Hindlimb muscle (tissue), 1 donor: ENCODE data around the gene COX7A2. TPM values are rescaled to one million over a fixed set of nuclear protein-coding genes. Genes with fewer than 3 reads are reported as not detected.

Experiments
- DNase-seq: peaks from one replicate; pipeline ENCODE4 v3.0.0-alpha.2; 2013
- polyA plus RNA-seq: library from polyadenylated mRNA; unstranded; fragments of 120-200 nt; gene quantifications from one replicate; pipeline ENCODE4 v1.2.1, GENCODE V29; 2013; ENCODE audit not compliant: insufficient read length

COX7A2 gene
- polyA plus RNA-seq, 1 donor, result 188 TPM

DNA sequence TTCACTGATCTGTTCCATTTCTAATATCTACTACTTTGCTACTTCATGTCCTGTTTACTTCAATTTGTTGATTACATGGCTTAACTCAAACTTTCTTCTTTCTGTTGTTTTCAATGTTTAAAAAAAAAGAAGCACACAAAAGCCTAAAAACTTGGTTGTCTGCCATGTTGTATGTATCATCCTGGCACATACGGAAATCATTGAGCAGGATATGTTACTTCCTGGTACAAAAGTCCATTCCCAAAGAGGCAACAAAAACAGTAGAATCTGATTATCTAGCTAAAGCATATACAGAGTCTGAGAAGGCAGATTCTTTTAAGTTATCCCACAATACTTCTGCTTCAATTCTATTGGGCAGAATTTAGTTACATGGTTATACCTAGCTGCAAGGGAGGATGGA is 23.2 kb downstream of the COX7A2 start:
- no peak for DNase-seq

DNA sequence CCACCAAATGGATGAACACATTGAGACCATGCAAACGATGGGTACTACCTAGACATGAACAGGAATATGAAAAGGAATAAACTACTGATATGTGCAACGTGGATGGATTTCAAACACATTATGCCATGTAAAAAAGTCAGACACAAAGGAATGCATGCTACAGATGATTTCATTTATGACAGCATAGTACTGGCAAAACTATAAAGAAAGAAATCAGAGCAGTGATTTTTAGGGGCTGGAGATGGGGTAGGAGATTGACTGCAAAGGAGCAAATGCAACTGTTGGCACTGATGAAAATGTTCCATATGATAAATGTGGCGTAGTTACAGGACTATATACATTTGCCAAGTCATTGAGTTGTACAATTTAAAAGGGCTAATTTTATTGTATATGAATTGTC is 24.3 kb downstream of the COX7A2 start:
- no peak for DNase-seq

DNA sequence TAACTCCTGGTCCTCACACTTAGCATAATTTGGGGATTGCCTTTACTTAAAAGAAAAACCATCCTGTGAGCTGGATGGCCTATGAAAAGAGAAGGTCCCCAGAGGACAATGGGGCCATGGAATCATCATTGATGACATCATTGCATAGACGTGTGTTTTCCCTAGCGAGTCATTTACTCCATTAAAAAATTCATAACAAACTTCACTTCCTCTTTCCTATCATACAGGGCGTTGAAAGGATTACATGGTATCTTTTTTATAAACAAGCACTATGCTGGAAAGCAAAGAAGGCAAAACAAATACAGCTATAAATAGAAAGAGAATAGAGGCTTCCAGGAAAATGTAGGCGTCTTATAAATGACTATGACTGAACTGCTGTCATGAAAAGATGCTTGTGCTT is 26.4 kb downstream of the COX7A2 start:
- no peak for DNase-seq

DNA sequence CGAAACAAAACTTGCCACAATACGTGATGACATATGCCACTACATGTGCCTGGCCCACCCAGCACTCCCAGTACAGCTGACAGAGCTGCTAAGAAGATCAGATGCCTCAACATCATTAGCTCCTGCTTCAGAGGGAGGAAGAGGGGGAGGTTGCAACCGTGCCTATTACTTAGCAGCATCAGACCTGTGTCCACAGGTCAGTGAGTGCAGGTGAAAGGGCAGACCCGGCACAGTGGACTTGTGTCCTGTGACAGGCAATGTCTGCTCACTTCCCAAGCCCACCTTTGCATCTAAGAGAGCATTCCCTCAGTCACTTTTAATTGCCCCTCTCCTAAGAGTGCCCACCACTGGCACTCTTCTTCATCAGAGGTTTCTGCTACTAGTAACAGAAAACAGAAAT is 28.3 kb downstream of the COX7A2 start:
- DNase-seq, result no peak

DNA sequence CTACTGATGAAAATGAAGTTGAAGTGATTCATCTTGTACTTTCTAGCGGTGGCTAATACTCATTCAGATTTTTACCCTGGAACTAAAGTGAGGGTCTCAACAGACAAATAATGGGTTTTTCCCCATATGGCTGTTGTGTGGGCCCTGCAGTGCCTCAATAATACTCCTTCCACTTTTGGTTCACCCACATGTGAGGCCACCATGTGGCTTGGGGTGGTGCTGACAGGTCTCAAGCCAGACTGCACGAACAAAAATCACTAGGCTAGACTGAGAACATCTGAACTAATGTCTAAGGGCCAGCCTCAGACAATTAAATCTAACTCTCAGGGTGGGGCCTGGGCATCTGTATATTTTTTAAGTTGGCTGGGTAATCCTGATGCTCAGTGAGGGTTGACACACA is 29.9 kb downstream of the COX7A2 start:
- DNase-seq, result no peak

DNA sequence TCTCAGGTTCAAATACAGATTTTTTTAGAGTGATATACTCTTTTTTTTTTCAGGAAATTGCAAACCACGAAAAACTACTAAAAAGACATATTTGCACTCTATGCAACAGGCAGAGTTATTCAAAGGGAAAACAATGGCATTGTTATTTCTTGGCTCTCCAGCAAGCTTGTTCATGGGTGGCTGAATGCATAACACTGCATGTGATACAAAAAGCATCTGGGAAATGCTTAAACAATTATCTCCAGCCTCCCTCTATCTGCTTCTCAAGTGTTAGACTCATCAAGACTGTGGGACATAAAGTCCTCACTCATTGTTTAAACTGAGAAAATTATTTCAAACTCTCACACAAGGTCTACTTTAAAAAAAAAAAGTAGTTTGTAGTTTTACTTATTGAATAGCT is 30.5 kb downstream of the COX7A2 start:
- DNase-seq, result no peak

DNA sequence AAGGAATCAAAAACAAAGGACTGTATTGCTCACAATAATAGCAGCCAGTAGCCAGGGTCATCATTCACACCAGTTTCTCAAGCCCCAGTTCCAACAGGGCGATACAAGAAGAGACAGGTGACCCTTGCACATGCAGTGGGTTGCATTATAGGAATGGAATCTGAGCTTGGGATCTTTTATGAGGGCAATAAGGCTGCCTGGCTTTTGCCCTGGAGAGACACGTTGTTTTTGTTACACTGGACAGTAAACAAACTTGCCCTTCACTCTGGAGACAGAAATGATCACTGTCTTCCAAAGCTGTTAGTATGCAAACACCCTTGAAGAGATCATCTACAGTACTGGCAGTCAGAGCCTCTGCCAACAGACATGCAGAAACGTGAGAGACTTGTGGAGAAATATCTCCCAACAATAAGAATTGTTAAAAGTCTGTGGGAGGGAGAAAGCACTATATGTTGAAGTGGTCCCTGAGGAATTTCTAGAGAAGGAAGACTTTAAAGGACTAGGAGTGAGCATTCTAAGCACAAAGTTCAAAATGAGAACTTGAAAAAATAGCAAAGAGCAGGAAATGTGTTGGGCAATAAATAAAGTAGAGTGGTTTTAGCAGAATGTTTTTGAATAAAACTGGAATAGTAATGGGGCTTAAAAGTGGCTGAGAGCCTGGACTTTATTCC is 31.5 kb downstream of the COX7A2 start:
- DNase-seq, result no peak

DNA sequence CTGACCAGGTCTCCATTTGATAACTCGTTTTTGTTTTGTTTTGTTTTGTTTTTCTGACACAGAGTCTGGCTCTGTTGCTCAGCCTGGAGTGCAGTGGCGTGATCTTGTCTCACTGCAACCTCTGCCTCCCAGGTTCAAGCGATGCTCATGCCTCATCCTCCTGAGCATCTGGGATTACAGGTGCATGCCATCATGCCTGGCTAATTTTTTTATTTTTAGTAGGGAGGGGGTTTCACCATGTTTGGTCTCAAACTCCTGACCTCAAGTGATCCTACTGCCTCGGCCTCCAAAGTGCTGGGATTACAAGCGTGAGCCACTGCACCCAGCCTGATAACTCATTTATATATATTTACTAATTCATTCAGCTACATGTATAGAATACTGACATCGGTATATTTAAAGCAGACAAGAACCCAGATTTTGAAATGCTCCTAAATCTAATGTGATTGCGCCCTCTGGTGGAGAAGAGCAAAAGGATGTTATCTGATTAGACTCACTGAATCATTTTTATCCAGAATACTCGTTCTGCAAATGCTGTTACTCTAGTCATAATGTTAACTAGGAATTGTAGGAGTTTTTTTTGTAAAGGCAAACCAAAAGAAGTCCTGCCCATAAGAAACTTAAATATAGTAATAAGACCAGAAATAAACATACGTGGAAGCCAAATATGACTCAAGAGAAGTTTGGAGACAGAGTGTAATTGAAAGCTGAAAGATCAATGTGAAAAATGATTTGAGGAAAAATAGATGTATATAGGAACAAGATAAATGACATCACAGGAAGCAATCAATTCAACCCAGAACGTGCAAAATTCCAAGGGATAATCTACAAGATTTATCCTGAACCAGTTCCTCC is 32.5 kb downstream of the COX7A2 start:
- DNase-seq, result peak; percentile 75

DNA sequence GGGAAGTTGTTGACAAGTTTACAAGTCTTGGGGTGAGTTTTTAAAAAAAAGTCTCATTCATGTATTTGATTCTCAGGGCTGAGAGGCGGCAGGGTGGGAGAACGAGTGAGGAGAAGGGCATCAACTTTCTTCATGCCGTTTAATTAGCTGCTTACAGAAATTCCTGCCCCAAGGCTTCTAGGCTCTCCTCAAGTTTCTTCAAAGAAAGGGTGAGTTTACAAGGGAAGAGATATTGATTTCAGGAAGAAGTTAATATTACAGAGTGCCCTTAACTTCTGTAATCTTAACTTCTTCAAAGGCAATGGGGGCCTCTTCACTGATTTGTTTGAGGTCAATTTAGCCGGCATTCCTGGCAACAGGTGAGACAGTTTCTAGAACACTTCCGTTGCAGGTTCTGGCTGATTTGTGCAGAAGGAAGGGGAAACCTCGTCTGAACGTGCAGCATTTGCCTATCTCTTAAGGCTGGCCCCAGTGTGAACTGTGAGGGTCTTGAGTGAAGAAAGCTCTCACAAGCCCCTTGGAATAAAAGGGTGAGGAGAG is 34.3 kb downstream of the COX7A2 start:
- DNase-seq, result no peak

DNA sequence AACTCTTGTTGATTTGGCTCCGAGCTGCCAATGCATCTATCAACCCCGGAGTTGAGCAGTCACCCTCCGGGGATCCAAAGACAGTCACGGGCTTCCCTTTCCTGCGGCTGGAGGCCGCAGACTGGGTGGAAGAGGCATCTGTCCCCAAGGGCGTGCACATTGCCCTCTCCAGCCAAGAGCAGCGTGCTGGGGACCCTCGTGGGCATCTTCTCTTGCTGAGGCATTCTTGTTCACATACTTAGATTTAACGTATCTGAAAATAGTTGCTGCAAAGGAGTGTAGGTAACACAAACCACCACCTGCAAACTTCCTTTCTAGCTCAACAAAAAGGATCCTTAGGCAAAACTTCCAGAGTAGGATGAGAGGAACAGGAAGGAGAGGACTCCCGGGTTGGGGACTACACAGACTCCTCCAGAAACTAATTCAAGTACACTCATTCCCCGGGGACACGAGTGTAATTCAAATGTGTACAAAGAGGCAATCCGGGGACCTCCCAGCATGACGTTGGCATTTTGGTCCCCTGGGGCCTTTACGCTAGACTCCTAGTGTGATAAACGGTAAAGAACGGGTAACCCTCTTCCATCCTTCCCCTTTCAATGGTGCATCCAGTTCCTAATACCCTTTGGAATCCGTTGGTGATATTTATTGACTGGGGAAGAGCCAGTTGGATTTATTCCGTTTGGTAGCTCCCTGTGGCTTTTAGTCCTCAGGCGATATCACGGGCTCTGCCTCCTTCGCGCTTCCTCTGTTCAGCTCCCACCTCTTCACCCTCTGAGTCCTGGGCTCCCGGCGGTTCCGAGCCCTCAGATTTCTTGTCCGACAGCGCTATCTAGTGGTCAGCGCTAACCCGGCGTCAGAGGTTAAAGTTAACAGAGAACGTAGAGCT is 35.1 kb downstream of the COX7A2 start:
- peak; percentile 89 for DNase-seq

DNA sequence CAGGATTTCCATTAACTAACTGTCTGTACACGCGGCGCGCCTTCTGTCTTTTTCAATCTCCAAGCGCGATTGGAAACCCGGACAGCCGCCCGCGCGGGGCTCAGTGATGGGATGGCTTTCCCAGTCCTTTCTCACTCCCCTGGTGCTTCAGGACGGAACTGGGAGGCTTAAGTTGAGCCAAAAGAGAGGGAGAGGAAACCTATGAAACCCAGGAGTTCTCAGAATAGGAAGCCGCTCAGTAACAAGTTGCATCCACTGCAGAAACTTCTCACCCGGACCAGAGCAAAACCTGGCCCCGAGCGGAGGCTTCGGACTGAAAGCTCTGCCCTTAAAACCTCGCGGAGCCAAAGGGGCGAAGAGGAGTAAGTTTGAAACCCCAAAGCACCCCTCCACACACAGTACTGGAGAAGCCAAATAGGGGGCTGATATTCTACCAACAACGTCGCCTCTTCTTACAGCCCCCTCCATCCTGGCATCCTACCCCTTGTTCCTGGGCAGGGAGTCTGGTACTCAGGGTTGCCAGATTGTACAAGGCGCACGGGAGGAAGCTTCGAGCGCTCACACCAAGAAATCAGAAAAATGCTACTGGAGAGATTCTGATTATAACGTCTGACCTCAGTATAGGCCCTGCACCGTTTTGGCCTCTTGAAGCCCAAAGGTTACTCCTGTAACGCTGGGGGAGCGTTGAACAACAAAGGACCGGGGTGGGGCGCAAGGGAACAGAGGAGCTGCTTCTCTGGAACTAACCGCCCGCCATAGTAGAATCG is 36.8 kb downstream of the COX7A2 start:
- DNase-seq, result peak; percentile 59

DNA sequence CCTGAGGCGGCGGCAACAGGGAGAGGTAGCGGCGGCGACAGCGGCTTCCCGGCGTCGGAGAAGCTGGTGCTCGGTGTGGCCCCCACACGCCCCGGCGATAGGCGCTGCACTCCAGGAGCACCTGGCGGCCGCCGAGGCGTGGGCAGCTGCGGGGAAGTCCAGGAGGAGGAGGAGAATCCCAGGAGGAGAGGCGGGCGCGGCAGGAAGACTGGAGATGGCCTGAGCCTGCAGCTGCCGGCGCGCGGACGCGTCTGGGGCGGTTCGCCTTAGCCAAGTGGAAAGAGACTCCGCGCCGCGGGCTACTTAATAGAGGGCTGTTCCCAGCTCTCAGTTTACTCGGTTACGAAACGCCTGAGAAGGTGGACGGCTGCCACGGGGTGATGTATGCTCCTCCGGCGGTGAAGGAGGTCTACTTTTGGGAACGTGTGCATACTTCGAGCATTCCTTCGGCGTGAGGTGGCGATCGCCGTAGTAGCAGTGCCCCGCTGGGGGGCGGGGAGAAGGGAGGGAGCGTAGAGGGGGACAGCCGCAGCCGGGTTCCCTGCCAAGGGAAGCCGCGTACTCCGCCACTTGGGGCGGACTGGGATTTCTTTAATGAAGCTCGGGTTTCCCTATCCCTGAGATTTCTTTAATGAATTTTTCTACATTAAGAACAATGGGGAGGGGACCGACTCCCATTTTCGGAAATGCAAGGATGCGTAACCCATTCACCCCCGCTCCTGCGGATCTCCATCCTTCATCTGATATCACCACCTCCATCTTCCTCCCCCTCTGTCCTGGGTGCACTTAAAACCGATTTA is 37.6 kb downstream of the COX7A2 start, which contains the start of gene COL12A1:
TSS of gene COL12A1 (minus strand) at position 278 of the 800 bp plus-strand sequence. CDS start 3,261 bp downstream, outside the sequence.
- DNase-seq, result peak; percentile 98

DNA sequence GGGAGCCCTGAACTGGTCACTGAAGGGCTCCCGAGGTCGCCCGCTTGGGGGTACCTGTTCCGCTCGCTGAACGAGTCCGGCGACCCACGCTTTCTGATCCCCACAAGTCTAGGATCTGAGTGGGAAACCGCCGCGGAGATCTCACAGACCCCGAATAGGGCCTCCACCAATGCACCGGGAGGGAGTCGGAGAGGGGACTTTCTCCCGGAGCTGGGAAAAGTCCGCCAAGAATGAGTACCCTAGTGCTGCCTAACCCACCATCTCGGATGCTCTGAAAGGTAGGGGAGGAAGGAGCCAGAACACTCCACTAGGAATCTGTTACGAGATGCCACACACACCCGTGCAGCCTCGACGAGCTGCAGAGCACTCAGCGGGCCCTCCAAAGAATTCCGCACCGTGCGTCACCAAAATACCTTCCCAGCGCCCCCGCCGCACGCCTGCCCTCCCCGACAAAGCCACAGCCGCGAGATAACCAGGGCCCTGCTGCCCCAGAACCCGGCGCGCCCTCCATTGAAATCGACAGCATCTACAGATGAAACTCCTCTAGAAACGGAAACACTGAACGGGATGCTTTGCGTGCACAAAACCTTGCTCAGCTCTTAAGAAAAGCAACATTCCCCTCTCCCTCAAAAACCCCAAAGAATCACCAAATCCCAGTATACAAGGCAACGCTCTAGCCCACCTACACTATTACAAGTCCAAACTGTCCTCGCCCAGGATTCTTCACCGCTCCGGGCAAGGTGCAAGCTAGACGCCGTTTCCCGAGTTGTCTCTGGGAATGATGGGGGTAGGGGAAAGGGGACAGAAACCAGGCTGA is 38.4 kb downstream of the COX7A2 start:
- DNase-seq, result peak; percentile 59

DNA sequence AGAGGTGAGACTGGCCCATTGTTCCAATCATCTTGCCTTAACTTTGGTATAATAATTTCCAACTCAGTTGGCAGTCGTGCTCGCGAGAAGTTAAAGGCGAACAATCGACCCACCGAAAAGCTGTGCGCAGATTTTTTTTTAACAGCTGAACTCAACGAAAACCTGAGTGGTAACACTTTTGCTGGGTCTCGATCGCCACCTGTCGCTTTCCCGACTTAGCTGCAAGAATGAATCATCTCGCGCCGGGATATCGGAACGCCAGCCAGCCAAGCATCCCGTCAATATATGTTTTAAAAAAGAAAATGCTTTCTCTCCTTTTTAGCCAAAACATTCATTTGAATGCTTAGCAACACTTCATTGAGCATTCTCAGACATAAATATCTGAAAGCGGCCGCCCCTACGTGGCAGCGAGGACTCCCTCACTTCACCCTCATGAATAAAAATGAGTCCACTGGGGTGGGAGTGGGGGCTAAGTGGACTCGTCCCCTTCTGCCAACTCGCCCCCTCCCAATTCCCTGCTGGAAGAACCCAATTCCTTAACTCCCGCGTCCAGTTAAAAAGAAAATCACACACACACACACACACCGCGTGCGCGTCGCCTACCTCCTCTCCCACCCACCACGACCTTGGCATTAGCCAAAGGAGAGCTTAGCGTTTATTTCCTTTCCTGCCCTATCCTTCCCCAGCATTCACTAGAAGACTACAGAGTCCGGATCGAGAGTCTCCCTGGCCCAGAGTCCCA is 39.2 kb downstream of the COX7A2 start:
- DNase-seq, result peak; percentile 89

DNA sequence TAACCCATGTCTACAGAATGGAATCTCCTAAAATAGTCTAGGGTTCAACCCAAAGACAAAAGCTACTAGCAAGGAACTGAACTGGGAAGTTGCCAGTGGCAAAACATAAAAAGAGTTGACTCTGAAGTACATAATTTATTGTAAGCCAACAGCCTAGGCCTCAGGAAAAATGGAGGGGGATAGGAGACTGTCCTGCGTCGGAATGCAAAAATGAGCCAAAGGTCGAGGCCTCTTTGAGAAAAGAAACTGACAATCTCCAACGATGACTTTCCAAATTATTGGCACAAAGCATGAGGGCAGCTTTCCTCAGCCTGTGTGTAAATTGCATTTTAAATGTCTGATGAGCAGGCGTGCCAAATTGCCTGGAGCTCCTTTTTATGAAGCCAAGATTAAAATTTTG is 39.9 kb downstream of the COX7A2 start:
- DNase-seq, result peak; percentile 71

DNA sequence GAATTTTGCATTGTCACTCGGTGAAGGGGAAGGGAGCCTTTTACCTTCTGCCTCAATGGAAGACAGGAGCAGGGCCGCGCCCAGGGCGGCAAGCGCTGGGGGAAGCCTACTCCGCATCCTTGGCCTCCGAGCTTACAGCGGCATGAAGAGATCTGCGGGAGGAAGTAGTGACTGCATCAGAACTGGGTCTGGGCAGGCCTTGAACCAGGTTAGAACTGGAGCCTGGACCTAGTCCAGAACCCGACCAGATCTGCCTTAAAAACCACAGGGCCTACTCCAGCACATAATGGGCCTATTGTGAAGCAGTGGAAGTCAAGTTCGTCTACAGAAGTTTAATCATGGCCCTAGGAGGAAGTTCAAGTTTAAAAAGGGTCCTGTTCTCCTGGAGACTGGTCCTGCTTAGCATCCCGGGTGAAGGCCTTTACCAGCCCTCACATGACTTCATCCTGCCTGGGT is 40.9 kb downstream of the COX7A2 start:
- peak; percentile 67 for DNase-seq

DNA sequence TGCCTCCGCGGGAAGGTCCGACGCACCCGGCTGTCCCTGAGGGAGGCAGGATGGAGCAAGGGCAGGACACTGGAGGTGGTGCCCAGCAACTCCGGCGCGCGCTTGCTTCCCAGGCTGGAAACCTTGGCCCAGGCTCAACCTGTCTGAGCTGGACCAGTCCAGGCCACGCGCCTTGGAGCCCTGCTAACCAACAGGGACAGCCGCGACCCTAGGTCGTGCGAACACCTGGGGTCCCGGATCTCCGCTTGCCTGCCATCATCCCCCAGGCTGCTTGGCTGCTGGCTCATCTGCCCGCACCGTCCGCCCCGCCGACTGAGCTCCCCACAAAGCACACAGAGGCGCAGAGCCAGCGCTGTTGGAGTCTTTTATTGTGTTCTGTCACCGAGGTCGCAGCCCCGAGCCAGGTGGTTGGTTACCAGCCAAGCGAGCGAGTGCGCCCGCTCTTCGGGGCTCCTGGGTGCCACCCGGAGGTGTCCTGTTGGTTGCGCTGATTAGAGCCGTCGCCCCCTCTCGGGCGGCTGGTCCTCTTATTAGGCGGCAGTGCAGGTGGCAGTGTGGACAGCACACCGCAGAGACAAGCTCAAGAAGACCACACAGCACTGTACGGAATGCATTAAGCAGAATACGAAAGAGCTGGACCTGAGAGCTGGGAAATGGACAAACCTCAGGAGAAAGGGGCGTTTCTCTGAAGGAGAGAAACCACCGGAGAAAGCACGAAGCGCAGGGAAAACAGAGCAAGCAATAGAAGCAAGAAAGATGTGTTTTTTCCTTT is 41.5 kb downstream of the COX7A2 start:
- peak; percentile 67 for DNase-seq

DNA sequence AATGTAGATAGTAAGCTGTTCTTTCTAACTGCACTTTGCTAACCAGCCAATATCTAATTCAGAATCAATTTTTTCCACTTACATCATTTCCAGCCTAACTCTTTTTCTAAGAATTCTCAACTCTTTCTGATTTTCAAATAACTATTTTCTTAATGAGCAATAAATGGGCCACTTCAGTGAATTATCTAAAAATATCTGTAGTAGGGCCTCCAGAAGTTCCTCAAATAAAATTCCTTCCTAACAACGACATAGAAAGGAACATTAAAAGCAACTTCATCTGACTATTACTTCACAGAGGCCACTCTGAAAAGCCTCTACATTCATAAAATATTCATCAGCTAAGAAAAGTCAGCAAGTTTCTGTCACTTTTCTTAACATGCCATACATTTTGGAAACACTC is 42.6 kb downstream of the COX7A2 start:
- peak; percentile 41 for DNase-seq
